GM10266 (cell line): ENCODE measurements around the gene PDIA2.
A peak's percentile ranks its signal among the peaks of the same experiment; 100 is the strongest.

Experiments
- DNase-seq: peaks from one replicate; pipeline ENCODE4 v3.0.0; 2012; ENCODE audit errors: extremely low spot score
- CTCF ChIP-seq: IDR thresholded peaks from 2 replicates; pipeline ENCODE4 v1.5.1; 2012; ENCODE audit warnings: mild to moderate bottlenecking, low read depth; ENCODE audit not compliant: control insufficient read depth, insufficient read depth; ENCODE audit errors: missing control alignments

The PDIA2 gene

DNA sequence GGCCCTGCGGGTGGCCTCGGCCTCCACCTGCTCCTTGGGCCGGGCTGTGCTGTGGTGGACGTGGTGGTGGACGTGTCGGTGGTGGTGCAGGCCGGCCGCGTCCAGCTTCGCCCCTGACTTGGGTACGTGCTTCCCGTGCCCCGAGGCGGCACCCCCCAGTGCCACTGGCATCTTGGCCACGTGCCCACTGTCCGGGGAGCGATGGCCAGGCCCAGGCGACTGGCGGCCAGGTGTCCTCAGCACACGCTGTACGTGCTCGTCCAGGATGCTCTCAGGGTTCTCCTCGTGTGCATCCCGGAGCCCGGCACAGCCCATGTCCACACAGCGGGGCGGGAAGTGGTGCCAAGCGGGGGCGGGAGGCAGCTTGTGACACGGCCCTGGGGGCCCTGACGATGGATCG is 14.9 kb downstream of the PDIA2 start:
- DNase-seq = no peak
- TF ChIP-seq CTCF = no peak

DNA sequence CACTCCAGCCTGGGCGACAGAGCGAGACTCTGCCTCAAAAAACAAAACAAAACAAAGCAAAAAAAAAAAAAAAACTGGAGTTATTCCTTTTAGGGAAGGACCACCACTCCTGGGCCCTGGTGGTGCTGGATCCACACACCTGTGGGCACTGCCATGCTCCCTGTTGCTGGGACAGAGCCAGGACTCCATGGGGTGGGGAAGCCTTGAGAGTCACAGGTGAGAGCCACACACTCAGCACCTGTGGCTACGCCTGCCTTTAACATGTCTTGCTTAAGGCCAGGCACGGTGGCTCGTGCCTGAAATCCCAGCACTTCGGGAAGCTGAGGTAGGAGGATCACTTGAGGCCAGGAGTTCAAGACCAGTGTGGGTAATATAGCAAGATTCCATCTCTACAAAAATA is 18.3 kb downstream of the PDIA2 start:
- no peak for TF ChIP-seq CTCF
- no peak for DNase-seq

- no peak for DNase-seq
- TF ChIP-seq CTCF = no peak
Observed at GRCh38 chr16:301950-302349, 19.0 kb downstream of the PDIA2 start.

- TF ChIP-seq CTCF = peak; percentile 8
- DNase-seq = no peak
Observed at GRCh38 chr16:303760-304505, 21.0 kb downstream of the PDIA2 start.

GRCh38 chr16:305916-306626 is 23.1 kb downstream of the PDIA2 start:
- no peak for TF ChIP-seq CTCF
- no peak for DNase-seq

DNA sequence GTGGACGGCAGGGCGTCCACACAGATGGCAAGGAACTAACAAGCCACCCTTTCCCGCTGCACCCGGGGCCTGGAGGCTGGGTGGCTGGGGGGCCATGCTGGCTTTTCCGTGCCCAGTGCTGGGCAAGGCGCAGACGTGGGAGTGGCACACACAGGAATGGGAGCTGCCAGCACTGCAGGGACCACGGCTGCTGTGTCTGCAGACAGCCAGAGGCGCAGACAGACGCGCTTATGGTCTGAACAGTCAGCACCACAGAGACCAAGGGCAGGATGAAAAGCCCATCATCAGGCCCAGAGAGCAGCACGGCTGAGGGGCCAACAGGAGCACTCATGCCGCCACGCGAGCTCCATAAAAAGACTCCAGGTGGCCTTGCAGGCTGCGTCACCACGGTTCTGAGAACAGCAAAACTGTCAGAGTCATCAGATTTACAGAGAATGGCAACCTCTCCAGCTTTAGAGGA is 24.0 kb downstream of the PDIA2 start:
- no peak for DNase-seq
- TF ChIP-seq CTCF = no peak

DNA sequence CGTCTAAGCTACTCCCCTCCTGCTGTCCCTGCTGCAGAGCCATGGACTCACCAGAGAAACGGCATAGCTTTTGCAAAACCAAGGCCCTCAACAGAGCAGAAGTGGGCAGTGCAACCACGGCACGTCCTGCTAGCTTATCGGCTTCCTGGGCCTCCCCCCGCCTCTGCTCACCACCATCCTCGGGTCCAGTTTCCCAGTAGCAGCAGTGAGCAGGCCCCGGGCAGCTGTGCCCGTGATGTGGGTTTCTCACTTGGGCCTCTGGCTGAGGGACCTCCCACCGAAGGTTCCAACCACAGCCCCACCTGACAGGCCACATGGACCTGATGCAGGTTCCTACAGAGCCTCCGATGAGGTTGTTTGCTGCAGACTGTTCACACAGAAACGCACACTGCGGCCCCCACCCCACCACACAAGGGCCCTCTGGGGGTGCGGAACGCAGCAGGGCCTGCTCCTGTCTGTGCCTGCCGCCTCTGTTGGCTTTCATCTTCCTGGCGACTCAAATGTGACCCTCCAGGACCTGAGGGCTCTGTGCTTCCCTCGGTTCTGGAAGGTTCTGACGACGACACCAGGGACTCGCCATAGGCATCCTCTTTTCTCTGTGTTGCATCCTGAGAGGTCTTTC is 24.8 kb downstream of the PDIA2 start:
- TF ChIP-seq CTCF = no peak

More for the DNA sequence above, 24.8 kb downstream of the PDIA2 start:
- no peak for DNase-seq
